SU-DHL-6 (cell line): ENCODE results near the gene CCDC68.

Experiments
- EZH2phosphoT487 ChIP-seq: fragments of 200-600 bp; sonication (generic), shearing (Covaris generic); conservative IDR thresholded peaks from 2 replicates; pipeline ENCODE4 v1.6.1; 2018; ENCODE audit warnings: mild to moderate bottlenecking, antibody characterized with exemption, low read length, moderate library complexity, mixed read lengths
- TF ChIP-seq, protein P1 (sequence below): fragments of 200-600 bp; sonication (generic); IDR thresholded peaks from one replicate; pipeline ENCODE4 v1.5.1; 2017; ENCODE audit warnings: antibody characterized with exemption, mild to moderate bottlenecking, low read length, moderate library complexity; ENCODE audit not compliant: insufficient read depth, poor library complexity, severe bottlenecking

- TF ChIP-seq, protein P1, sequence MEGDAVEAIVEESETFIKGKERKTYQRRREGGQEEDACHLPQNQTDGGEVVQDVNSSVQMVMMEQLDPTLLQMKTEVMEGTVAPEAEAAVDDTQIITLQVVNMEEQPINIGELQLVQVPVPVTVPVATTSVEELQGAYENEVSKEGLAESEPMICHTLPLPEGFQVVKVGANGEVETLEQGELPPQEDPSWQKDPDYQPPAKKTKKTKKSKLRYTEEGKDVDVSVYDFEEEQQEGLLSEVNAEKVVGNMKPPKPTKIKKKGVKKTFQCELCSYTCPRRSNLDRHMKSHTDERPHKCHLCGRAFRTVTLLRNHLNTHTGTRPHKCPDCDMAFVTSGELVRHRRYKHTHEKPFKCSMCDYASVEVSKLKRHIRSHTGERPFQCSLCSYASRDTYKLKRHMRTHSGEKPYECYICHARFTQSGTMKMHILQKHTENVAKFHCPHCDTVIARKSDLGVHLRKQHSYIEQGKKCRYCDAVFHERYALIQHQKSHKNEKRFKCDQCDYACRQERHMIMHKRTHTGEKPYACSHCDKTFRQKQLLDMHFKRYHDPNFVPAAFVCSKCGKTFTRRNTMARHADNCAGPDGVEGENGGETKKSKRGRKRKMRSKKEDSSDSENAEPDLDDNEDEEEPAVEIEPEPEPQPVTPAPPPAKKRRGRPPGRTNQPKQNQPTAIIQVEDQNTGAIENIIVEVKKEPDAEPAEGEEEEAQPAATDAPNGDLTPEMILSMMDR, result no peak
- TF ChIP-seq EZH2phosphoT487, result no peak
These were observed 81.1 kb downstream of the CCDC68 start for GRCh38 chr18:54878159-54878622.
